Right renal pelvis (tissue), 4 donors: ENCODE results near the gene KCNN4. TPM values are rescaled to one million over a fixed set of nuclear protein-coding genes. Genes with fewer than 3 reads are reported as not detected.
"Not testable (repeated sequence)": the region's sequence is repeated elsewhere in the genome, so short reads cannot be mapped to it uniquely, and the experiment has no call there.

Experiments used
- DNase-seq, 4 donors: peaks; one replicate each; pipeline ENCODE4 v3.0.0-alpha.2; 2013; ENCODE audit warnings: low read depth in 4 of 4, low spot score in 3 of 4, missing footprints in 1 of 4
- polyA plus RNA-seq, 4 donors: library from polyadenylated mRNA; unstranded; fragments of 120-200 nt; gene quantifications; one replicate each; pipeline ENCODE4 v1.2.1, GENCODE V29; 2013; ENCODE audit not compliant: insufficient read length in 4 of 4

The KCNN4 gene
- 1 to 10 TPM; 1.4 to 3.8 (median 1.6) TPM for polyA plus RNA-seq

DNA sequence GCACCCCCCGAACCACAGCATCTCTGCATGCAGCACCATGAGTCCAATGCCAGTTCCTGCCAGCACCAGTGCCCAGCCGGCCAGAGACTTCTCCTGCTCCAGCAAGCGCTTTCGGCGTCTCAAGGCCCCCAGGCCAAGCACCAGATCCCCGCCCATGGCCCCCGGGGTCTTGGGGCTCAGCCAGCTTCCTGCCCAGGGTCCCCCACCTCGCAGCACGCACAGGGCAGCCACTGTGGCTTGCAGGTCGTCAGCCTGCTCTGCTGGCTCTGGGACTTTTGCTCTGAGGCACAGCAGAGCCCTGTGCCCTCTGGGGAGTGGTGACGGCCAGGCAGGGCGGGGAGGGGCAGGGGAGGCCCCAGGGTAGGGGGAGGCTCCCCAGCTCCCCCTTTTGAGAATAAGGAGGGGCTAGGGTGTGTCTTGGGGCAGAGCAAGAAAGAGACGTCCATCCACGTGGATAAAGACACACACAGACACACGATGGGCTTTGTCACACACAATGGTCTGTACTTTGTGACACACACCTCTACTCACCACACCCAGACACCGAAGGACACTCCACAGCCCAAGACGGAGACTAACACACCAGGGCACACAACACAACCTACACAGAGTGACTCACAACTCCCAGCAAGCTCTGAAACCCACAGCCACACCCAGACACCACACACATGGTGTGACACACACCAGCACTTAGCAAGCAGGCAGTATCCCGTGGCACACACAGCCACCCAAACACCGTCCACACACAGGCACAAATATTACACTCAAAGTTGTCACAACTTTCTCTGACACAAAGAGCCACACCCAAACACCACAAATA is at the start of gene KCNN4:
Gene KCNN4 (minus strand): TSS at position 268 of the 820 bp plus-strand sequence. CDS start 112 bp downstream, at position 156.
- no peak for DNase-seq

DNA sequence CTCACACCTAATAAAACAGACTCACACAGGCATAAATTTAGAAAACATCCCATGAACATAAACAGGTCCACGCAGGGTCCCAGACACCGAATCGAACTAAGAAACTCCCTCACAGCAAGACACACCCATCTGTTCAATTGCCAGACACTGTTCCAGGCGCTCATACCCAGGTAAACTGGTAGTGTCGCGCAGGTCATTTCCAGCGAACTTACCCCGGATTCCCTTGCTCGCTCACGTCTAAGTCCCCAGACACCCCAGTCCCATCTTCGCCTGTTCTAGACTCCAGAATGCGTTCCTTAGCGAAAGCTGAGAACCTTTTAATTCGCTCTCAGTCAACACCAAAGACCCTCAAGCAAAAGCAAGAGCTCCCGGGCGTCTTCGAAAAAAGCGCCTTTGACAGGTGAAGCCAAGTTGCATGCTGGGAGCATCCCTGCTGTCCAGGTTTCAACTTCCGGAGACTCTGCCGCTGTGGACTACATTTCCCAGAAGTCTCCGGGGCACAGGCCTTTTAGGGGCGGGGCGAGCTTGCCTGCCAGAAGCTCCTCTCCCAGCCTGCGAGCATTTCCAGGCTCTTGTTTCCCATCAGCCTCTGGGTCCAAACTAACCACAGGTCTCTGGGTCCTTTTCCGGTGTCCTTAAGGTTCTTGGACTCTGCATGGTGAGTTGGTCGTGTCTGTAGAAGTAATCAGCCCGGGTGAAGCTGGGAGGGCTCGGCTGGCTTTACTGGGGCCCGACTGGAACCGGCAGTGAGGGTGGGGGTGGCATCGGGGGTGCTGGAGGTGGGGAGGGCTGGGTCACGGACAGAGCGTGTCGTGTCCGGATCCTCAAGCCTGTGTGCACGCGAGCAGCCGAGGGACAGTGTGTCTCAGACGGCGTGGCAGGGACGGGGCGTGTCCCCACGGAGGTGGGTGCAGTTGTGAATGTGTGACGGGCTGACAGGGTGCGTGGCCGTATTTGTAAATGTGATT is 46.3 kb upstream of the KCNN4 start, which contains the start of gene ZNF283:
Gene ZNF283 (plus strand): TSS at position 535 of the 968 bp plus-strand sequence. CDS start 6,184 bp downstream, outside the sequence.
- peak; percentile 81 to 87 (median 82) for DNase-seq

DNA sequence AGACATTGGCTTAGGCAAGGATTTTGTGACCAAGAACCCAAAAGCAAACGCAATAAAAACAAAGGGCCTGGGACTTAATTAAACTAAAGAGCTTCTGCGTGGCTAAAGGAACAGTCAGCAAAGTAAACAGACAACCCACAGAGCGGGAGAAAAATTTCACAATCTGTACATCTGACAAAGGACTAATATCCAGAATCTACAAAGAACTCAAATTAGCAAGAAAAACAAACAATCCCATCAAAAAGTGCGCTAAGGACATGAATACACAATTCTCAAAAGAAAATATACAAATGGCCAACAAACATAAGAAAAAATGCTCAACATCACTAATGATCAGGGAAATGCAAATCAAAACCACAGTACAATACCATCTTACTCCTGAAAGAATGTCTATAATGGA is 43.8 kb upstream of the KCNN4 start:
- not testable (repeated sequence) for DNase-seq

DNA sequence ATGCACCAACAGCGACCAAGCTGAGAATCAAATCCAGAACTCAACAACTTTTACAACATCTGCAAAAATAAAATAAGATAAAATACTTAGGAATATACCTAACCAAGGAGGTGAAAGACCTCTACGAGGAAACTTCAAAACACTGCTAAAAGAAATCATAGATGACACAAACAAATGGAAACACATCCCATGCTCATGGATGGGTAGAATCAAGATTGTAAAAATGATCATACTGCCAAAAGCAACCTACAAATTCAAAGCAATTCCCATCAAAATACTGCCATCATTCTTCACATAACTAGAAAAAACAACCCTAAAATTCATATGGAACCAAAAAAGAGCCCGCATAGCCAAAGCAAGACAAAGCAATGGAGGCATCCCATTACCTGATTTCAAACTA is 43.1 kb upstream of the KCNN4 start:
- not testable (repeated sequence) for DNase-seq

DNA sequence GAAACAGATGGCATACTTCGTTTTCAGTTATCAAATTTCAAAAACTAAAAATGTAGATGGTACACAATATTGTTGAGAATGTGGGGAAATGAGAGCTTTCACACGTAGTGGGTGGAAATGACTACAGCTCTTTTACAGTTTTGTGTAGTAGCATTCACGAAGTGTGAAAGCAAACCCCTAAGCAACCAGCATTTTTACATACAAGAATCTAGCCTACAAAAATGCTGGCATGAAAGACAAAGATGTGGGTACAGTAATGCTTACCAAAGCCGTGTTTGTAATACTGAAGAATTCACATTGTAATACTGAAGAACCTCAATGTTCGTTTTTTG is 40.1 kb upstream of the KCNN4 start:
- no peak for DNase-seq

DNA sequence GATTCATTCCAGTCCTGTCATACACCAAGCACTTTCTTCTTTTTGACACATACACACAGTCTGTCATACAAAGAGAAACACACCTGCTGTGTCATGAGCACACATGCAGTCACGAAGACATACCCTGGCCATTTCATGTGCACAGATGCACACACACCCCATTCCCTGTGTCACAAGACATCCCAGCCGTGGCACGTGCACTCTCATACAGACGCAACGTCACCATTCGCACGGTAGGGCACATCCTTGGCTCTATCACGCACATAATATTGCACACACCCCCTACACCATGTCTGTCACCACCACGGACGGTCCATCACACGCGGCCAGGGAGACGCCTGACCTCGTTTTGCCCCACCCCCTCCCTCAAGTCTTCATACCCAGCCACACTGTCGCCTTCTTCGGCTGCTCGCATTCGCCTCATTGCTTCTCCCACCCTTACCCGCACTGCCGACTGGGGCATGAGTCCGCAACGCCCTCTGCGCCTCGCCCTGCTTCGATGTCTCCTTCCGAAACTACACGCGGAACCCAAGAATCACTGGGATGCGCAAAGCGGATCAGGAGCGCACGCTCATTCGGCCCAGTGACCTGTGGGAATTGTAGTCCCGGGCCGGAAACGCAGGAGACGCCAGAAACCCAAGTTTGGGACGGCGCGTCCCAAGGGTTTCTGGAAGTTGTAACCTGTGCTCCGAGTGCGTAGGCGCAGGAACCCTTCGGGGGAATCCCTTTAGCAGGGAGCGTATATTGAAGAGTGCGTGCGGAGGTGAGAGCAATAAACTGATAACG is 39.5 kb upstream of the KCNN4 start:
- DNase-seq = no peak

DNA sequence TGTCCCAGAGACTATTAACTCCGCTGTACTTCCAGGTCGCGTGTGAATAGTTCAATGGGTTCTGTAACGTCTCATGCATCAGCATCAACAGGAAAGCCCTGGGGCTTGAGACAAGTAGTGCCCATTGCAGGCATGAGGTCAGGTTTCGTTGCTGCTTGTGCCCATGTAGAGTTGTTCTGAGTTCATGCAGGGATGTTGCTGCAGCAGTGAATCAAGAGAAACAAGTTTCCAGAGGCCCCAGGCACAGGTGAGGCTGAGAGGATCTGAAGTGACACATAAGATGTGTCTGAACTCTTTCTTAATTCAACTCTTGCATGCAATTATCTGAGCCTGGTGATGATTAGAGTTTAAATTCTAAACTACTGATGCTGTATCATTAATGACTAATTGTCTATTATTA is 37.7 kb upstream of the KCNN4 start:
- no peak for DNase-seq

DNA sequence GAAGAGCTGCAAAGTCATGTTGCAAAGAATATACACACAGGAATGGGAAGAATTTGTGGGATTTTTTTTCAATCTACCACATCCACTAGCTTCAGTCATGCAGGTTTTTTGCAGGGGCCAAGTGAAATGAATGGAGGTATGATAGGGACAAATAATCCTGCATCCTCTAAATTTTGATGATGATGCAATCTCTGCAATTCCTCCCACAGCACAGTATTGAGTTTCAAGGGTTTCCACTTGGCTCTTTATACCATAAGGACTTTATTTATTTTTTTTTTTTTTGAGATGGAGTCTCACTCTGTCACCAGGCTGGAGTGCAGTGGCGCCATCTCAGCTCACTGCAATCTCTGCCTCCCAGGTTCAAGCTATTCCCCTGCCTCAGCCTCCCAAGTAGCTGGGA is 36.7 kb upstream of the KCNN4 start:
- DNase-seq = not testable (repeated sequence)

DNA sequence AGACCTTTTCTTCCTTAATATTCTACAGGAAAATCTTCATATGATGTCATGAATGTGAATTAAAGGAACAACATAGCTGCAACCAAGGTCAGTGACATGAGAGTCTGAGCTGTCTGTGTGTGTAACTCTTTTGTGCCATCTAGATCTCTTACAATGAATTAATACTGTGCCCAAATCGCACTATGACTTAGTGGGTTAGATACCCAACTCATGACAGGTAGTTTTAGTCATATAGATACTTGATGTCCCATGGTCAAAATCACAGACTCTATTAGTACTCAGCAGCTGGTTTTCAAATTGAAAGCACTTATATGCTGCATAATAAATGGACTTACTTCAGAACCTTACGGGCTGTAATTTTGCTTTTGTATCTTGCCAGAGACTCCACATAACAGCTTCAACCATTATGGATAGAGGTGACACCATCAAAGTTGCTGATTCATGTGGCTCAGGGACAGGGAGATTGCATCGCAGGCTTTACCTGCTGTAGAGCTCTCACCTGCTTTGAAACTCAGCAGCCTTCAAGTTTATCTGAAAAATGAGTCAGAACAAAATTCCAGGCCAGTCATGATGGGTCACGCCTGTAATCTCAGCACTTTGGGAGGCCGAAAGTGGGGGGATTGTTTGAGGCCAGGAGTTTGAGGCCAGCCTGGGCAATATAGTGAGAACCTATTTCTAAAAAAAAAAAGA is 34.0 kb upstream of the KCNN4 start:
- DNase-seq = no peak

DNA sequence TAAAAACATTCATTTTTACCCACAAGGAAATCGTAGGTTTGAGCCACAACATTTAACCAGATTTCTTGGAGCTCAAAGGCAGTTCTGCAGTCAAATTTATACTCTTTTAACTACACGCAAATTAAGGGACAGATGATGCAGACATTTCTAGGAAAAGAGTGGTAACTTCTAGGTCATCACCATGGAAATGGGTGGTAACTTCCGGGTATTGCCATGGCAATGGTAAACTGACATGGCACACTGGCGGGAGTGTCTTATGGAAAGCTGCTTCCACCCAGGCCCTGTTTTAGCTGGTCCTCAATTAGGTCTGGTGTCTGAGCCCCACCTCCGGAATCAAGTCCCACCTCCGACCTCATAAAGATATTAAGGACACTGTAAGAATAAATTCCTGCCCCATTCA is 31.9 kb upstream of the KCNN4 start:
- no peak for DNase-seq

DNA sequence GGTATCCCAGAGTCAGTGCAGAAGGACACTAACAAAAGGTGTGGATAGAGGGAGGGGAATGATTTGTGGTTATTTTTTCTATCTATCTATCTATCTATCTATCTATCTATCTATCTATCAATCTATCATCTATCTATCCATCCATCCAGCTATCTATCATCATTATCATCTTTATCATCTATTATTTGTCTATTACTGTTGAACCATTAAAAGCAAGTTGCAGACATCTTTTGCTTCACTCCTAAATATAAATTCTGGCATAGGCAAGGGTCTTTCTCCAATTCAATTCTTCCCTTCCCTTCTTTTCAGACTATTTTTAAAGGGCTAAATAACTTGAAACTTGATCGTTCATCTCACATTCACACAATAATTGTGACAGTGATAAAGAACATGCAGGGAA is 31.5 kb upstream of the KCNN4 start:
- no peak for DNase-seq

DNA sequence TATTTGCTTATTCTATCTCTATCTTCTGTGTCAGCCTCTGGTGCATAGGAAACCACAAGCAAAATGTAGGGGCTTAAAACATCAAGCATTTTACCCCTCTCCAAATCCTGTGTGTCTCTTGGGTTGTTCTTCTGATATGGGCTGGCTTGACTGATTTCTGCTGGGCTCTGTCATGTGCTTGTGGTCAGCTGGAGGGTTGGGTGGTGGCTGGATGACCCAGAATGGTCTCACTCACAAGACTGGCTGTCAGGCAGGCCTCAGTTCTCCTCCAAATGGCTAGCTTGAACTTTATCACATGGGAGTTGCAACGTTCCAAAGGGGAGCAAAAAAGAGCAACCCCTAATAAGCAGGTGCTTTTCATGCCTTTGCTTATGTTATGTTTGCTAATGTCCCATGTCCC is 31.1 kb upstream of the KCNN4 start:
- DNase-seq = no peak

DNA sequence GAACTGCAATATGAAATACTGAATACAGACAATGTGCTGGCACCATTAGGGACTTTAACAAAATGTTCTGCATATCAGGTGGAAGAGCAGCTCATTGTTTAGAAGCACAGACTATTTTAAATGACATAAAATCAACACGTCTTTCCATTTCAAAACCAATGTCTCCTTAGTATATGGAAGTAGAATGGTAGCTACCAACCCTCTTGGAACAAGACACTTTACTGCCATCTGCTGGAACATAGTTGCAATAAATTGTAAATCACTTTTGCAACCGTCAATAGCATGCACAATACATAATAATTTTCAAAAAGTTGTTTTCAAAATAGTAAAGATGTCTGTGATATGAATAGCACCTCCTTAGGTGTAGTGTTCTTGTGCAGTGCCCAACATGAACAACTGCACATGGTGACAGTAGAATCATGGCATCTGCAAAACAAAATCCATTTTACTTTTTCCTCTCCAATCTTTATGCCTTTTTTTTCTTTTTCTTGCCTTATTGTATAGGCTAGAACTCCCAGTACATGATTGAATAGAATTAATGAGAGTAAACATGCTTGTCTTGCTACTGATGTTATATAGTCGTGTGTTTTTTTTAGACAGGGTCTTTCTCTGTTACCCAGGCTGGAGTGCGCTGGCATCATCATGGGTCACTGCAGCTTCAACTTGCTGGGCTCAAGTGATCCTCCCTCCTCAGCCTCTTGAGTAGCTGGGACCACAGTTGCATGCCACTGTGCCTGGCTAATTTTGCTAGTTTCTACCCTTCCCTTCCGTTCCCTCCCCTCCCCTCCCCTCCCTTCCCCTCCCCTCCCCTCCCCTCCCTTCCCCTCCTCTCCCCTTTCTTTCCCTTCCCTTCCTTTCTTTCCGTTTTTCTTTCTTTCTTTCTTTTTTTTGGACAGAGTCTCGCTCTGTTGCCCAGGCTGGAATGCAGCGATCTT is 29.3 kb upstream of the KCNN4 start:
- DNase-seq = no peak

DNA sequence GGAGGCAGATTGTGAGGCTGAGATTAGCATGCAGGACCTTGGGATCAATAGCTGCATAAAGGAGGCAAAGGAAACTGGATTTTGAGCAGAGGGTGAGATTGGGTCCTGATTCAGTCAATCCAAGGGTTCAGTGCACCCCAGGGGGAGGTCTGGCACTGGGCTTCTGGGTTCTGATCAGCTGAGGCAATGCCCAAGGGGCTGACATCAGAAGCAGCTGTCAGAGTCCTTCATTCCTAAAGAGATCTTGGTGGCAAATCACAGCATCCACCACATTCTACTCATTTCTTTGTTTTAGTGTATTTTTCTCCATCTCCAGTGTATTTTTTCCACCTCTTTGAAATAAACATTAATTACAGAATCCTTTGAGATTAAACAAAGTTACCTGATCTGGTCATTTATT is 26.9 kb upstream of the KCNN4 start:
- DNase-seq = no peak

DNA sequence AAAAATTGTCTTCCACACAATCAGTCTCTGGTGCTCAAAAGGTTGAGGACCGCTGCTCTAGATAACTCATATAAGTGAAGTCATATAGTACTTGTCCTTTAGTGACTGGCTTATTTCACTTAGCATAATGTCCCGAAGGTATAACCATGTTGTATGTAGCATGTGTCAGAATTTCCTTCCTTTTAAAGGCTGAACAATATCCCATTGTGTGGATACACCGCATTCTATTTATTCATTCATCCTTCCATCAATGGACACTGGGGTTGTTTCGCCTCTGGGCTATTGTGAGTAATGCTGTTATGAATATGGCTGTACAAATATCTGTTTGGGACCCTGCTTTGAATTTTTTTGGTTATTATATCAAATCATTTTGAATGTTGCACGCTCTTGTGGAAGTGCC is 26.1 kb upstream of the KCNN4 start:
- no peak for DNase-seq

DNA sequence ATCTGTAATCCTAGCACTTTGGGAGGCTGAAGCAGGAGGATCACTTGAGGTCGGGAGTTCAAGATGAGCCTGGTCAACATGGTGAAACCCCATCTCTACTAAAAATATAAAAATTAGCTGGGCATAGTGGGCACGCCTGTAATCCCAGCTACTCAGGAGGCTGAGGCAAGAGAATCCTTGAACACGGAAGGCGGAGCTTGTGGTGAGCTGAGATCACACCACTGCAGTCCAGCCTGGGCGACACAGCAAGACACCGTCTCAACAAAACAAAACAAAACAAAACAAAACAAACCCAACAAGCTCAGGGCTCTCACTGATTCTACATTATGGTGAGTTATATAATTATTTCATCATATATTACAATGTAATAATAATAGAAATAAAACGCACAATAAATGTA is 25.6 kb upstream of the KCNN4 start:
- not testable (repeated sequence) for DNase-seq

DNA sequence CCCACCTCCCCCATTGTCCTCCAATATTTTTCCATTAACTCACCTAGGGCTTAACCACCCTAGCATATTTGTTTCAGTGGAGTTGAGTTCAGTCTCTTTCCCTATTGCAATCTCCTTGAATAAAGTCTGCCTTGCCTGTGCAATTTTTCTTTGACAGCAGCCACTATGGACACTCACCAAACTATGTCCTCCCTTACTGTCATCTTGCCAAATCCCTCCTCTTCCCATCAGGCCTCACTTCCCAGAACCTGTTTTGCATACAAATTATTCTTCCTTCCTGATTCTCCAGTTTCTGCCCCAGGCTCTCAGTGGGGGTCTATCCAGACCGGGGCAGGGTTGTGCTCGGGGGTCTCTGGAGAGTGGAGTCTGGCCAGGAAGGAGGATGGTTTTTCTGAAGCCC is 23.7 kb upstream of the KCNN4 start:
- DNase-seq = no peak

DNA sequence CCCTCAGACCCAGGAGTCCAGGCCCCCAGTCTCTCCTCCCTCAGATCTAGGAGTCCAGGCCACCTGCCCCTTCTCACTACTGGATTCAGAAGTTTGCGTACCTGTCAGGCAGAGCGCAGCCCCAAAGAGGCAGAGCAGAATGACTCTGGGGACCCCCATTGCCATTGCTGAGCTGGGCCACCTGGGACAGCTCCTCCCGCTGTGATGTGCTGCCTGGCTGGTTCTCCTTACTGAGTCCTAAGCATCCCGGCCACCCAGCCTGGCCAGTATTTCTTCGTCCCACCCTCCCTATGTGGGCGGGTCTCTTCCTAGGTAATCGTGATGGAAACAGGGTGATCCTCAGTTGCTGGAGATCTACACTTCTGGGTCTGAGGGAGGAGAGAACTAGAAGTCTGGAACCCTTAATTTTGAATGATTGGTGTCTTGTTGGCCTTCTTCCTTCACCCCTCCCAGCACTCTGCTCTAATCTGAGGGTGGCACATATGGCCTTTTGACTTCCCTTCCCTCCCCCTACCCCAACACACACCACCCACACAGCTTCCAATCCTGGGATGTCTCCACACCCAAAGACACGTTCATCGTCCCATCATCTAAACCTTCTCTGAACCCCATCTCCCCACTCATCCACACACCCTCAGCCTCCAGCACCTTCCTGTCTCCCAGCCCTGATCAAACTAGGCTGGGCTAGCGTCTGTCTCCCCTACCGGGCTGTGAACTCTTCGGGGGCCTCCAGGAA is 21.6 kb upstream of the KCNN4 start, which contains the start of gene LYPD5:
Gene LYPD5 (minus strand): TSS at position 232 of the 736 bp plus-strand sequence. CDS start 67 bp downstream, at position 165.
- DNase-seq = no peak
